Pancreas (tissue), 10 donors: Measurements from ENCODE around the gene SEMA5A. TPM values are rescaled to one million over a fixed set of nuclear protein-coding genes. Genes with fewer than 3 reads are reported as not detected.

Source experiments
- ATAC-seq, 4 donors: fragments of 200-7000 bp; cut with Tn5 transposase; one replicate each; pipeline versions ENCODE4 v1.8.0 to v1.9.1; 2020; ENCODE audit warnings: mild to moderate bottlenecking in 4 of 4, moderate library complexity in 4 of 4
- DNase-seq, 6 donors: peaks; one replicate each; pipeline ENCODE4 v3.0.0-alpha.2; 2020
- FAIRE-seq: peaks from 2 replicates; lab custom pipeline; 2012; peaks lifted over from hg19 to GRCh38; lab: Jason Lieb, UNC
- H3K27ac ChIP-seq, 4 donors: fragments of 200-600 bp; sonication (generic); 1 replicate in 3 of 4; 2 replicates in 1 of 4; pipeline versions ENCODE4 v1.5.0 to v1.8.0; 2020
- H3K27me3 ChIP-seq, 4 donors: fragments of 200-600 bp; one replicate each; pipeline ENCODE4 v1.8.0; 2021
- H3K36me3 ChIP-seq, 3 donors: fragments of 200-600 bp; sonication (generic) in 1 of 3; one replicate each; pipeline versions ENCODE4 v1.5.0 to v1.8.0; 2020 to 2021
- H3K4me1 ChIP-seq, 3 donors: fragments of 200-600 bp; one replicate each; pipeline ENCODE4 v1.8.0; 2021
- H3K4me3 ChIP-seq, 4 donors: fragments of 200-600 bp; sonication (generic) in 2 of 4; one replicate each; pipeline versions ENCODE4 v1.5.0 to v1.8.0; 2020 to 2021
- H3K9me3 ChIP-seq, 4 donors: fragments of 200-600 bp; one replicate each; pipeline ENCODE4 v1.8.0; 2021
- CTCF ChIP-seq, 4 donors: fragments of 200-600 bp; sonication (generic) in 3 of 4; IDR thresholded peaks; one replicate each; pipeline versions ENCODE4 v1.5.0 to v1.8.0; 2021; ENCODE audit warnings: antibody characterized with exemption in 4 of 4
- WGBS, 2 donors: extraction: QIAGEN DNeasy Blood & Tissue Kit; methylation state at CpG; one replicate each; pipeline ENCODE4 v1.1.7; 2013; 5-methylcytosine and 5-hydroxymethylcytosine counted together
- intact Hi-C, 3 donors: fragments of 100-400 bp; cut with DNase I; formaldehyde crosslinking; loops; one replicate each; pipeline versions ENCODE4 v1.11.1 to v1.14.2; 2022
- polyA plus RNA-seq, 2 donors: library from polyadenylated mRNA; stranded (reverse); fragments of 200-250 nt; gene quantifications; one replicate each; pipeline ENCODE4 v1.2.3, GENCODE V29; 2013
- total RNA-seq, 6 donors: library from RNA; stranded (reverse); fragmentation: NEBNext Ultra II Directional in 4 of 6; extraction: Animal tissue kit (Norgen Biotek cat#: 25700) in 4 of 6; gene quantifications; one replicate each; pipeline versions ENCODE4 v1.2.1 to v1.2.4, GENCODE V29; 2021 to 2023
- donor health status: healthy with polysubstance abuse.
- donor health status: DM: no; HTN: no; CAD: no; lungs with moderate emphysema.
- donor health status: DM: no; HTN: no; CAD: no.
- donor health status: control.
- donor health status: control.
- donor health status: Bipolar disorder and iron deficiency.
- donor health status: DM: yes; HTN: yes; CAD: no.
- donor health status: DM: no; HTN: no; CAD: no.
- donor health status: DM: no; HTN: no; CAD: no.
- donor health status: DM: yes; HTN: yes; CAD: no.

Gene SEMA5A
- total and polyA plus RNA-seq, 8 donors = 0.91 to 14.0 (median 6.4) TPM

DNA sequence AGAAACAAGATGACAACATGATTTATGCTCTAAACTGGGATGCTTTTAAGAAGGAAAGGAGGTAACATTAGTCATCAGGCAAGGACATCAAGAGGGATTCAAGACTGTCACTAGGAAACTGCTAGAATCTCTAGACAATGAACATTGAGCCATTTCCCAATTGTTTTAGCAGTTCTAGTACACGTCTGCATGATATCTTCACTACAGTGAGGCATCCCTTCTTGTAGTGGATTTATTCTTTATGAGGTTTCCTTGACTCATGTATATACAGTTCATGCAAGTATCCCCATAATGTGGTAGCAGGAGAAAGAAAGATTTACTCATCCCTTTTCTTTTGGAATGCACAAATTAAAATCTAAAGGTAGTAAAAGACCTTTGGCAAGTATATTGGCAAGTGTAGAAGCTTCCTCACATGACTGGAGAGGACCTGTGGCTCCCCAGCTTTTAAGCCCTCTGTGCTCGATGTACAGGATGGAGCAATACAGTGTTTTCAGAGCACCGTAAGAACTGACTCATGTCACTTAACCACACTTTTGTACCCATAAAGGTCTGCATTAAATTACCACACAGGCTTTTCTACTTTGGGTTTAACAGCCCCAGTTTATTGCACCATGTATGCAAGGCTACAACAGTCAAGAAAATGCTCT is 335.9 kb downstream of the SEMA5A start:
- ATAC-seq = no peak
- FAIRE-seq = no peak
- intact Hi-C loops = loop anchor here in 1 of 3 donors (10.0 kb wide), 1 partner anchor 1285 kb away; no protein-coding TSS in a partner anchor

DNA sequence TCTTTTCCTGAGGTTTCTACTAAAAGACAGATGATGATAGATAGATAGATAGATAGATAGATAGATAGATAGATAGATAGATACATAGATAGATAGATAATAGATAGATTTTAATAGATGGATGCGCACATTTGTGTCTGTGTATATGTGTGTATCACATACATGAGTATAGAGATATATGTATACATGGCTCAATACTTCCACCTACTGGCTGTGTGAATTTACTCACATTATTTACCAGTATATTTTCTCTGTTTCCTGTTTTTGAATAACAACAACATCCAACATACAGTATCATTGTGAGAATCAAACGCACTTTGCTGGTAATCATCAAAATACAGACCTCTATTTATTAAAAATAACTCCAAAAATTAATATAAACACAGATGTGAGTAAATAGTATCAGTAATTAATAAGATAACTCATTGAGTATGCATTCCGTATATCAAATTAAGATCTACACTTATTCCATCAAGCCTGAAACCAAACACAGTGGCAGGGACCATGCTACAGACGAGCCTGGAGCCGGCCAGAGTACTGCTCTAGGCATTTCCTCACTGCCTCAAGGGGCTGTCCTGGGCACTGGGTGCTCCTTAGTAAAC is 338.0 kb downstream of the SEMA5A start:
- Histone ChIP-seq H3K4me3 (no peak overlapping the region), H3K27ac (no peak overlapping the region), H3K9me3 (no peaks in the 10 kb centered on the region), H3K36me3 (no peaks in the 10 kb centered on the region), H3K4me1 (no peaks in the 10 kb centered on the region), H3K27me3 (no peaks in the 10 kb centered on the region)
- TF ChIP-seq CTCF (IDR thresholded peaks at IDR 0.05) = peak in 2 of 4 donors; percentile 16 to 17
- ATAC-seq (peak in 2 of 4 donors; percentile 58 to 74), FAIRE-seq (peak; percentile 66), DNase-seq (no peak)
- 49 to 52% methylated on average over 5 of the region's 5 CpGs for WGBS, 2 donors
- intact Hi-C loops = loop anchor here in 1 of 3 donors (10.0 kb wide), 1 partner anchor 1283 kb away; no protein-coding TSS in a partner anchor

More for the DNA sequence above, 335.9 kb downstream of the SEMA5A start:
- H3K4me3 ChIP-seq = no peak overlapping the region
- no peak for DNase-seq
- H3K36me3 ChIP-seq = no peaks in the 10 kb centered on the region
- 88 to 89% methylated on average over 3 of the region's 3 CpGs for WGBS, 2 donors
- H3K27me3 ChIP-seq = no peaks in the 10 kb centered on the region
- H3K4me1 ChIP-seq = no peaks in the 10 kb centered on the region
- H3K9me3 ChIP-seq = no peaks in the 10 kb centered on the region
- TF ChIP-seq CTCF (IDR thresholded peaks at IDR 0.05) = no peak
- no peak overlapping the region for H3K27ac ChIP-seq

DNA sequence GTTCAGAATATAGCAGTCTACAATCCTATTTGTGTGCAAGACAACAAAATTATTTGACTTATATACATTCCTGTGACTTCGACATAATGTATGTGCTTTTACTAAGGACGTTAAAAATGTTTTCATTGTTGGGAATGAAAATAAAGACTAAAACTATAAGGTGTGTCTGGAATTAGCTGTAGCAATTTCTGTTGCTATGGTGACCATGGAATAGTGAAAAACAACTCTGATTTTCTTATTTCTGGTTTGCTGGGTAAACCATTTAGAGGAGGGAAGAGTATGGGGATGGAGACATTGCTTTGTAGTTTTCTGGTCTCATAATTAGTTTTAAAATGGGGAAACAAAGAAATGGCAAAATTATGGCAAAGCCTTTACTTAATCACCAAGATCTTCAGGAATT is 343.2 kb downstream of the SEMA5A start:
- Histone ChIP-seq H3K4me3 (no peak overlapping the region), H3K4me1 (no peaks in the 10 kb centered on the region), H3K27ac (no peak overlapping the region), H3K9me3 (no peaks in the 10 kb centered on the region), H3K36me3 (no peaks in the 10 kb centered on the region), H3K27me3 (no peaks in the 10 kb centered on the region)
- TF ChIP-seq CTCF (IDR thresholded peaks at IDR 0.05) = no peak
- ATAC-seq = no peak
- FAIRE-seq = no peak
- WGBS, 2 donors = 93 to 94% methylated on average over 2 of the region's 2 CpGs
- DNase-seq = no peak
- intact Hi-C loops = loop anchor here in 1 of 3 donors (10.0 kb wide), 1 partner anchor 1278 kb away; no protein-coding TSS in a partner anchor

GRCh38 chr5:9201761-9202160 is 344.1 kb downstream of the SEMA5A start:
- no peak for TF ChIP-seq CTCF (IDR thresholded peaks at IDR 0.05)
- no peaks in the 10 kb centered on the region for H3K9me3 ChIP-seq
- H3K27ac ChIP-seq = no peak overlapping the region
- H3K4me1 ChIP-seq = no peaks in the 10 kb centered on the region
- no peak overlapping the region for H3K4me3 ChIP-seq
- ATAC-seq (no peak), DNase-seq (no peak), FAIRE-seq (no peak)
- no peaks in the 10 kb centered on the region for H3K27me3 ChIP-seq
- intact Hi-C loops = loop anchor here in 1 of 3 donors (10.0 kb wide), 1 partner anchor 1277 kb away; no protein-coding TSS in a partner anchor
- H3K36me3 ChIP-seq = no peaks in the 10 kb centered on the region
- 87 to 94% methylated on average over 6 of the region's 6 CpGs for WGBS, 2 donors
